Colonic mucosa (tissue), 4 donors: ENCODE data around the gene ATG4D. TPM values are rescaled to one million over a fixed set of nuclear protein-coding genes. Genes with fewer than 3 reads are reported as not detected.
"Not testable (repeated sequence)": the region's sequence is repeated elsewhere in the genome, so short reads cannot be mapped to it uniquely, and the experiment has no call there.

Source experiments
- DNase-seq: peaks from one replicate; pipeline ENCODE4 v3.0.0-alpha.2; 2020
- H3K27ac ChIP-seq: fragments of 200-600 bp; one replicate; pipeline ENCODE4 v1.8.0; 2021
- H3K27me3 ChIP-seq: fragments of 200-600 bp; one replicate; pipeline ENCODE4 v1.8.0; 2021
- H3K36me3 ChIP-seq: fragments of 200-600 bp; one replicate; pipeline ENCODE4 v1.8.0; 2021
- H3K4me1 ChIP-seq: fragments of 200-600 bp; one replicate; pipeline ENCODE4 v1.8.0; 2021; ENCODE audit warnings: mild to moderate bottlenecking
- H3K4me3 ChIP-seq: fragments of 200-600 bp; one replicate; pipeline ENCODE4 v1.8.0; 2021
- H3K9ac ChIP-seq, 2 donors: one replicate each; pipeline ENCODE4 v1.7.0; 2013; ENCODE audit warnings: control low read depth in 2 of 2, low read depth in 2 of 2, low read length in 2 of 2
- H3K9me3 ChIP-seq: fragments of 200-600 bp; one replicate; pipeline ENCODE4 v1.8.0; 2021
- CTCF ChIP-seq: fragments of 200-600 bp; IDR thresholded peaks from one replicate; pipeline ENCODE4 v1.8.0; 2022; ENCODE audit warnings: antibody characterized with exemption, mild to moderate bottlenecking
- intact Hi-C: fragments of 100-400 bp; cut with DNase I; formaldehyde crosslinking; loops from one replicate; pipeline ENCODE4 v1.14.1; 2022
- total RNA-seq, 2 donors: library from RNA; stranded (reverse); fragmentation: NEBNext Ultra II Directional in 1 of 2; extraction: Animal tissue kit (Norgen Biotek cat#: 25700) in 1 of 2; gene quantifications; one replicate each; pipeline ENCODE4 v1.2.1, GENCODE V29; 2021
- donor health status: healthy.
- donor health status: DM: no; HTN: no; CAD: no.
- donor health status: DM: no; HTN: no; CAD: no.

Gene ATG4D
- total RNA-seq, 2 donors from 2014 or later = 69.0 to 89.9 TPM

- Histone ChIP-seq H3K4me1 (no peaks in the 10 kb centered on the region), H3K9me3 (no peaks in the 10 kb centered on the region), H3K36me3 (no peaks in the 10 kb centered on the region), H3K27me3 (peaks cover 37% of the 10 kb centered on the region), H3K9ac (no peak overlapping the region), H3K27ac (no peak overlapping the region), H3K4me3 (no peak overlapping the region)
- DNase-seq = no peak
- no peak for TF ChIP-seq CTCF
- intact Hi-C loops = no loop called here
Measured at GRCh38 chr19:10521461-10522171, 22.1 kb upstream of the ATG4D start.

GRCh38 chr19:10523135-10523636 is 20.5 kb upstream of the ATG4D start:
- H3K9me3 ChIP-seq = no peaks in the 10 kb centered on the region
- TF ChIP-seq CTCF = no peak
- H3K27ac ChIP-seq = no peak overlapping the region
- H3K4me3 ChIP-seq = no peak overlapping the region
- intact Hi-C loops = no loop called here
- peaks cover 21% of the 10 kb centered on the region for H3K27me3 ChIP-seq
- no peak overlapping the region for H3K9ac ChIP-seq
- H3K36me3 ChIP-seq = no peaks in the 10 kb centered on the region
- no peaks in the 10 kb centered on the region for H3K4me1 ChIP-seq
- no peak for DNase-seq

GRCh38 chr19:10525636-10526035 is 18.1 kb upstream of the ATG4D start:
- Histone ChIP-seq H3K27me3 (no peaks in the 10 kb centered on the region), H3K9ac (no peak overlapping the region), H3K4me3 (no peak overlapping the region), H3K9me3 (no peaks in the 10 kb centered on the region), H3K36me3 (no peaks in the 10 kb centered on the region), H3K4me1 (no peaks in the 10 kb centered on the region), H3K27ac (no peak overlapping the region)
- no peak for DNase-seq
- intact Hi-C loops = no loop called here
- no peak for TF ChIP-seq CTCF

GRCh38 chr19:10526887-10527286 is 16.8 kb upstream of the ATG4D start:
- H3K36me3 ChIP-seq, H3K9me3 ChIP-seq, H3K4me1 ChIP-seq, H3K9ac ChIP-seq, H3K27me3 ChIP-seq, DNase-seq, H3K27ac ChIP-seq, intact Hi-C loops, H3K4me3 ChIP-seq: not testable (repeated sequence)

- Histone ChIP-seq H3K9me3 (no peaks in the 10 kb centered on the region), H3K27me3 (no peaks in the 10 kb centered on the region), H3K4me1 (no peaks in the 10 kb centered on the region), H3K9ac (no peak overlapping the region), H3K36me3 (no peaks in the 10 kb centered on the region), H3K4me3 (no peak overlapping the region), H3K27ac (no peak overlapping the region)
- intact Hi-C loops = no loop called here
- DNase-seq = no peak
- no peak for TF ChIP-seq CTCF
Measured at GRCh38 chr19:10532457-10532856, 11.2 kb upstream of the ATG4D start.

GRCh38 chr19:10533646-10534386 is 9.9 kb upstream of the ATG4D start:
- H3K9me3 ChIP-seq = no peaks in the 10 kb centered on the region
- no peak overlapping the region for H3K4me3 ChIP-seq
- no peak overlapping the region for H3K9ac ChIP-seq
- no peak for TF ChIP-seq CTCF
- no peaks in the 10 kb centered on the region for H3K27me3 ChIP-seq
- no peak for DNase-seq
- intact Hi-C loops = no loop called here
- H3K27ac ChIP-seq = no peak overlapping the region
- H3K36me3 ChIP-seq = no peaks in the 10 kb centered on the region
- H3K4me1 ChIP-seq = no peaks in the 10 kb centered on the region
